ENCODE data around the gene OPN1MW3. TPM values are rescaled to one million over a fixed set of nuclear protein-coding genes. Genes with fewer than 3 reads are reported as not detected.

The OPN1MW3 gene
- total RNA-seq, 1 experiment from 2014 or later, result not detected

DNA sequence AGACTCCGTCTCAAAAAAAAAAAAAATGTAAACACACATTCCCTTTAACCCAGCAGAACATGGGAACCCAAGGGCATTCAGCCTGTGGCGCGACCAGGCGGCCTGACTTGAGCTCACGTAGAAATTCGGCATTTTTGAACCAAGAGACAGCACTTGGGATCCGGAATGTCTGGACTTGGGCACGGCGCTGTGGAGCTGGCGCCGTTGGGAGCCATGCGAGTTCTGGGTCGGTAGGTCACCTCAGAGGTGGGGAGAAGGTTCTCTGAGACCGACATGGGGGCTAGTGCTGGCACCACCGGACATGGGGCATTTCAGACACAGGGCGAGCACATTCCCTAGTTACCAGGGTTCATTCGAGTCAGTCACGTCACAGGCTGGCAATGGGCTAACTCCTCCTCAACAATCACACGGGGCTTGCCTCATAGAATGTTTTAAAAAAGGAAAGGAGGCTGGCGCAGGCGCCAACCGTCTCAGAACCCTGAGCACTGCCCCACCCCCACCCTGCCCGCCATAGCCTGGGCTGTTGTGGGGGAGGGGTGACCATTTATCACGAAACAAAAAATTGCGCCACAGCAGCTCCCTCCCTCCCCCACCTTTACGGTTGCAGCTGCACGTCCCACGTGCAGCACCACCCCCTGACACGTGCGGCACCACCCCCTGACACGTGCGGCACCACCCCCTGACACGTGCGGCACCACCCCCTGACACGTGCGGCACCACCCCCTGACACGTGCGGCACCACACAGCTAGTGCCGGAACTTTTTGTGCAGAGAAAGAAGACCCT lies 37.6 kb downstream of the OPN1MW3 start, which contains the start of gene TEX28:
TEX28 (minus strand) TSS at position 334 of the 784 bp plus-strand sequence. CDS start 3,007 bp downstream, outside the sequence.
- Histone ChIP-seq H2BK12ac (ENCODE audit: insufficient read length, low read depth, low read length) (no peak within 1 kb of the TSS), H2AK5ac (ENCODE audit: insufficient read length, low read length) (no peak within 1 kb of the TSS), H2AFZ (ENCODE audit: low read length) (no peak within 1 kb of the TSS), H3K27me3 (ENCODE audit: insufficient read depth, low read length) (no peaks in the 10 kb centered on the region), H3K4ac (ENCODE audit: low read depth, low read length) (no peak within 1 kb of the TSS), H3K4me2 (ENCODE audit: insufficient read depth, insufficient read length, low read length) (no peak within 1 kb of the TSS), H2BK20ac (ENCODE audit: low read depth, low read length, poor library complexity, severe bottlenecking) (no peak within 1 kb of the TSS), H3K79me1 (ENCODE audit: insufficient read depth, low read depth, low read length, poor library complexity, severe bottlenecking) (no peaks in the 10 kb centered on the region), H2BK120ac (ENCODE audit: low read depth, low read length, poor library complexity, severe bottlenecking) (no peak within 1 kb of the TSS), H3K9me3 (ENCODE audit: control insufficient read depth, low read depth, low read length) (peaks cover 6% of the 10 kb centered on the region), H4K20me1 (ENCODE audit: control insufficient read depth, insufficient read depth, insufficient read length) (no peaks in the 10 kb centered on the region), H3K4me1 (ENCODE audit: insufficient read depth, low read length) (no peaks in the 10 kb centered on the region), H3K18ac (ENCODE audit: insufficient read length, low read depth, low read length) (no peak within 1 kb of the TSS), H3K56ac (ENCODE audit: insufficient read length, low read depth, low read length) (no peak within 1 kb of the TSS), H4K5ac (ENCODE audit: insufficient read length, low read depth, low read length) (no peak within 1 kb of the TSS), H4K8ac (replicated peaks; ENCODE audit: insufficient read length, low read depth, low read length) (no peak within 1 kb of the TSS), H2BK5ac (ENCODE audit: insufficient read length, low read length) (no peak within 1 kb of the TSS), H3K14ac (ENCODE audit: insufficient read depth, low read length) (no peak within 1 kb of the TSS), H2BK15ac (ENCODE audit: low read depth, low read length) (no peak within 1 kb of the TSS), H4K91ac (ENCODE audit: insufficient read length, low read depth, low read length) (no peak within 1 kb of the TSS), H3K23ac (ENCODE audit: insufficient read length, low read depth, low read length) (no peak within 1 kb of the TSS), H3K23me2 (ENCODE audit: insufficient read length, low read depth, low read length, poor library complexity, severe bottlenecking) (no peaks in the 10 kb centered on the region), H3K27ac (ENCODE audit: insufficient read length, low read depth, low read length) (no peak within 1 kb of the TSS), H3K79me2 (ENCODE audit: insufficient read depth, low read length) (no peaks in the 10 kb centered on the region), H3T11ph (ENCODE audit: low read length) (no peak within 1 kb of the TSS), H3K9ac (ENCODE audit: extremely low read depth, insufficient read length, low read length) (no peak within 1 kb of the TSS)
- Mint-ChIP-seq H3K4me3 (peak within 1 kb of the TSS in 1 of 2 experiments; percentile 50; a peak in 1 of 5 replicates), H3K4me1 (0 out of 4 replicates have a peak, but pooled peaks cover 0 to 2% of the 10 kb centered on the region in 2 experiments), H3K9me3 (peaks cover 36 to 49% of the 10 kb centered on the region in 2 experiments), H3K36me3 (ENCODE audit: insufficient read depth in 1 of 3, low read depth in 3 of 3) (peaks cover 3 to 4% (median 3%) of the 10 kb centered on the region in 3 experiments; a peak in 4 of 7 replicates), H3K27ac (no peak within 1 kb of the TSS; a peak in 1 of 7 replicates), H3K27me3 (ENCODE audit: low read depth) (no peaks in the 10 kb centered on the region; the same call in 1 of the 2 replicates)
- DNase-seq, result no peak
- TF ChIP-seq, protein P1, sequence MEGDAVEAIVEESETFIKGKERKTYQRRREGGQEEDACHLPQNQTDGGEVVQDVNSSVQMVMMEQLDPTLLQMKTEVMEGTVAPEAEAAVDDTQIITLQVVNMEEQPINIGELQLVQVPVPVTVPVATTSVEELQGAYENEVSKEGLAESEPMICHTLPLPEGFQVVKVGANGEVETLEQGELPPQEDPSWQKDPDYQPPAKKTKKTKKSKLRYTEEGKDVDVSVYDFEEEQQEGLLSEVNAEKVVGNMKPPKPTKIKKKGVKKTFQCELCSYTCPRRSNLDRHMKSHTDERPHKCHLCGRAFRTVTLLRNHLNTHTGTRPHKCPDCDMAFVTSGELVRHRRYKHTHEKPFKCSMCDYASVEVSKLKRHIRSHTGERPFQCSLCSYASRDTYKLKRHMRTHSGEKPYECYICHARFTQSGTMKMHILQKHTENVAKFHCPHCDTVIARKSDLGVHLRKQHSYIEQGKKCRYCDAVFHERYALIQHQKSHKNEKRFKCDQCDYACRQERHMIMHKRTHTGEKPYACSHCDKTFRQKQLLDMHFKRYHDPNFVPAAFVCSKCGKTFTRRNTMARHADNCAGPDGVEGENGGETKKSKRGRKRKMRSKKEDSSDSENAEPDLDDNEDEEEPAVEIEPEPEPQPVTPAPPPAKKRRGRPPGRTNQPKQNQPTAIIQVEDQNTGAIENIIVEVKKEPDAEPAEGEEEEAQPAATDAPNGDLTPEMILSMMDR (conservative IDR thresholded peaks at IDR 0.05), result no peak
- no CpG with 5 or more reads among the region's 39 CpGs for WGBS (ENCODE audit: extremely low coverage, insufficient read length, low lambda C conversion rate)
